SH-SY5Y (cell line): ENCODE measurements around the gene TBC1D3K.
"Not testable (repeated sequence)": the region's sequence is repeated elsewhere in the genome, so short reads cannot be mapped to it uniquely, and the experiment has no call there.

ENCODE experiments used
- GATA2 ChIP-seq: IDR thresholded peaks from 2 replicates; pipeline ENCODE4 v1.6.1; 2011; ENCODE audit warnings: mild to moderate bottlenecking, low read depth, low read length
- GATA3 ChIP-seq: IDR thresholded peaks from 2 replicates; pipeline ENCODE4 v1.6.1; 2011; ENCODE audit warnings: low read depth, mild to moderate bottlenecking, low read length, moderate library complexity

Gene TBC1D3K

GRCh38 chr17:37924115-37924514 is at the start of gene TBC1D3K:
TSS of gene TBC1D3K (plus strand) at chr17:37924415. CDS start at chr17:37926000, 1,585 bp downstream.
- not testable (repeated sequence) for TF ChIP-seq GATA3, GATA2

GRCh38 chr17:37884516-37884915 is 39.7 kb upstream of the TBC1D3K start:
- TF ChIP-seq GATA2 (no peak), GATA3 (no peak)

- TF ChIP-seq GATA3 = no peak
- TF ChIP-seq GATA2 = no peak
These were observed 39.1 kb upstream of the TBC1D3K start for GRCh38 chr17:37885136-37885535.

GRCh38 chr17:37888881-37889280 is 35.3 kb upstream of the TBC1D3K start:
- no peak for TF ChIP-seq GATA3
- TF ChIP-seq GATA2 = no peak
